Immature natural killer cell (primary cell): ENCODE measurements around the gene RAB3B. TPM values are rescaled to one million over a fixed set of nuclear protein-coding genes. Genes with fewer than 3 reads are reported as not detected.
"Not testable (repeated sequence)": the region's sequence is repeated elsewhere in the genome, so short reads cannot be mapped to it uniquely, and the experiment has no call there.

Experiments used
- DNase-seq, 3 donors: peaks; one replicate each; pipeline ENCODE4 v3.0.0; 2022; ENCODE audit warnings: mixed read lengths in 1 of 3
- H3K27ac Mint-ChIP-seq, 6 donors: one replicate each; pipeline ENCODE4 v1.8.0; 2020; ENCODE audit warnings: mixed read lengths in 6 of 6, mild to moderate bottlenecking in 5 of 6, inconsistent platforms in 4 of 6, moderate library complexity in 3 of 6
- H3K27me3 Mint-ChIP-seq, 3 donors: one replicate each; pipeline ENCODE4 v1.8.0; 2020 to 2021; ENCODE audit warnings: low read depth in 3 of 3, mild to moderate bottlenecking in 3 of 3, mixed read lengths in 3 of 3, moderate library complexity in 3 of 3, inconsistent platforms in 1 of 3
- H3K36me3 Mint-ChIP-seq, 3 donors: one replicate each; pipeline ENCODE4 v1.8.0; 2020; ENCODE audit warnings: mixed read lengths in 3 of 3, inconsistent platforms in 2 of 3, mild to moderate bottlenecking in 2 of 3
- H3K4me1 Mint-ChIP-seq, 2 donors: one replicate each; pipeline ENCODE4 v1.8.0; 2020; ENCODE audit warnings: inconsistent platforms in 2 of 2, mild to moderate bottlenecking in 2 of 2, mixed read lengths in 2 of 2, moderate library complexity in 1 of 2
- H3K4me3 Mint-ChIP-seq, 5 donors: one replicate each; pipeline ENCODE4 v1.8.0; 2020; ENCODE audit warnings: mild to moderate bottlenecking in 5 of 5, mixed read lengths in 5 of 5, inconsistent platforms in 3 of 5, moderate library complexity in 3 of 5
- H3K9me3 Mint-ChIP-seq, 6 donors: one replicate each; pipeline ENCODE4 v1.8.0; 2020; ENCODE audit warnings: mild to moderate bottlenecking in 6 of 6, mixed read lengths in 6 of 6, inconsistent platforms in 4 of 6, moderate library complexity in 3 of 6
- polyA plus RNA-seq, 3 donors: library from polyadenylated mRNA; unstranded; fragments of 300-500 nt; fragmentation: Illumina TruSeq; gene quantifications; one replicate each; pipeline ENCODE4 v1.2.3, GENCODE V29; 2021

Gene RAB3B
- polyA plus RNA-seq, 3 donors from 2014 or later, result not detected

DNA sequence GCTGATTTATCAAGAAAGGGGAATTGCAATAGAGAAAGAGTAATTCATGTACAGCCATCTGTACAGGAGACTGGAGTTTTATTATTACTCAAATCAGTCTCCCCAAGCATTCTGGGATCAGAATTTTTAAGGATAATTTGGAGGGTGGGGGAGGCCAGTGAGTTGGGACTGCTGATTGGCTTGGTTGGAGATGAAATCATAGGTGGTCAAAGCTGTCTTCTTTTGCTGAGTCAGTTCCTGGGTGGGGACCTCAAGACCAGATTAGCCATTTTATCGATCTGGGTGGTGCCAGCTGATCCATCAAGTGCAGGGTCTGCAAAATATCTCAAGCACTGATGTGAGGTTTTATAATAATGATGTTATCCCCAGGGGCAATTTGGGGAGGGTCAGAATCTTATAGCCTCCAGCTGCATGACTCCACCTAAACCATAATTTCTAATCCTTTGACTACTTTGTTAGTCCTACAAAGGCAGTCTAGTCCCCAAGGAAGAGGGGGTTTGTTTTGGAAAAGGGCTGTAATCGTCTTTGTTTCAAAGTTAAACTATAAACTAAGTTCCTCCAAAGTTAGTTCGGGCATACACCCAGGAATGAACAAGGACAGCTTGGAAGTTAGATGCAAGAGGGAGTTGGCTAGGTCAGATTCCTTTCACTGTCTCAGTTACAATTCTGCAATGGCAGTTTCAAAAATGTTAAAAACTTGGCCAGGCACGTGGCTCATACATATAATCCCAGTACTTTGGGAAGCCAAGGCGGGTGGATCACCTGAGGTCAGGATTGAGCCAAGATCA is 16.9 kb upstream of the RAB3B start:
- H3K4me3 Mint-ChIP-seq, result no peak overlapping the region
- H3K27me3 Mint-ChIP-seq, result peaks cover 5 to 10% (median 8%) of the 10 kb centered on the region in 3 donors
- DNase-seq, result no peak
- no peaks in the 10 kb centered on the region for H3K4me1 Mint-ChIP-seq
- H3K9me3 Mint-ChIP-seq, result no peaks in the 10 kb centered on the region
- no peak overlapping the region for H3K27ac Mint-ChIP-seq
- H3K36me3 Mint-ChIP-seq, result no peaks in the 10 kb centered on the region

DNA sequence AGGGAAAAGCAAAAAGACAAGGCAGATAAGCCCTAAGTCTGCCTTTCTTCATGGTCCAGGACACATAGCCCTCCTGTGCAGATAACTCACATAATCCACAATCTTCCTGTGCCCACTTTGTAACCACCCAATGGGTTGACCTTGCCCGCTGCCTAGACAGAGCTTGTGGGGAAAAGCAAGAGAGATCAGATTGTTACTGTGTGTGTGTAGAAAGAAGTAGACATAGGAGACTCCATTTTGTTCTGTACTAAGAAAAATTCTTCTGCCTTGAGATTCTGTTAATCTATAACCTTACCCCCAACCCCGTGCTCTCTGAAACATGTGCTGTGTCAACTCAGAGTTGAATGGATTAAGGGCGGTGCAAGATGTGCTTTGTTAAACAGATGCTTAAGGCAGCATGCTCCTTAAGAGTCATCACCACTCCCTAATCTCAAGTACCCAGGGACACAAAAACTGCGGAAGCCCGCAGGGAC is 15.6 kb upstream of the RAB3B start:
- DNase-seq, H3K36me3 Mint-ChIP-seq, H3K27me3 Mint-ChIP-seq, H3K9me3 Mint-ChIP-seq, H3K4me1 Mint-ChIP-seq, H3K4me3 Mint-ChIP-seq, H3K27ac Mint-ChIP-seq: not testable (repeated sequence)

DNA sequence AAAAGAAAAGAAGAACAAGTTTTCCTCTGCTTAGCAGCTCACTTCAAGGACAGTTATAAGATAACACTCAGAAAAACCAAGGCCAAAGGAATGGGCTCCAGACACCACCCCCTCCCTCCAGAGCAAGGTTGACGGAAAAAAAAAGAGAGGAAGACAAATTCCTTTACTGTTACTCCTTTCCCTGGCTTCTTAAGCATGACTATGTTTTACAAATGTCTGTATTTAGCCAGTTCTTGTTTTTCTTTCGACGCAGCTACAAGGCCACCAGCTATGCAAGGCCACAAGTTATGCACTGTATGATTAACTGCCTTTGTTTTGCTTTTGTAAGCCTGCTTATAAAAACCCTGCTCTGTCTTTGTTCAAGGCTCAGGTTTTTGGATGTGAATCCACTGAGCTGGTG is 15.0 kb upstream of the RAB3B start:
- H3K27ac Mint-ChIP-seq, H3K4me1 Mint-ChIP-seq, H3K27me3 Mint-ChIP-seq, H3K4me3 Mint-ChIP-seq, H3K9me3 Mint-ChIP-seq, DNase-seq, H3K36me3 Mint-ChIP-seq: not testable (repeated sequence)

DNA sequence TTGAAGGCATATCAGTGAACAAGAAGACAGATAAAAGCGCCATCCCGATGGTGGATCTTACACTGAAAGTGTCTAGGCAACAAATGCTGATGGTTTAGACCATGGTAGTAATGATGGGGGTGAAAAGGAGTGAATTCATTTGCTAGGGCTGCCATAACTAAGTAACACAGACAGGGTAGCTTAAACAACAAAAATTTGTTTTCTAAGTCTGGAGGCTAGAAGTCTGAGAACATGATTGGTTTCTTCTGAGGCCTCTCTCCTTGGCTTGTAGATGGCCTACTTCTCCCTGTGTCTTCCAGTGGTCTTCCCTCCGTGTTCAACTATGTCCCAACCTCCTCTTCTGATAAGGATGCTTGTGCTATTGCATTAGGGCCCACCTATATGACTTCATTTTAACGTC is 13.4 kb upstream of the RAB3B start:
- Mint-ChIP-seq H3K27me3 (peaks cover 5 to 8% (median 6%) of the 10 kb centered on the region in 3 donors), H3K36me3 (no peaks in the 10 kb centered on the region), H3K4me3 (no peak overlapping the region), H3K27ac (no peak overlapping the region), H3K9me3 (no peaks in the 10 kb centered on the region), H3K4me1 (no peaks in the 10 kb centered on the region)
- no peak for DNase-seq

DNA sequence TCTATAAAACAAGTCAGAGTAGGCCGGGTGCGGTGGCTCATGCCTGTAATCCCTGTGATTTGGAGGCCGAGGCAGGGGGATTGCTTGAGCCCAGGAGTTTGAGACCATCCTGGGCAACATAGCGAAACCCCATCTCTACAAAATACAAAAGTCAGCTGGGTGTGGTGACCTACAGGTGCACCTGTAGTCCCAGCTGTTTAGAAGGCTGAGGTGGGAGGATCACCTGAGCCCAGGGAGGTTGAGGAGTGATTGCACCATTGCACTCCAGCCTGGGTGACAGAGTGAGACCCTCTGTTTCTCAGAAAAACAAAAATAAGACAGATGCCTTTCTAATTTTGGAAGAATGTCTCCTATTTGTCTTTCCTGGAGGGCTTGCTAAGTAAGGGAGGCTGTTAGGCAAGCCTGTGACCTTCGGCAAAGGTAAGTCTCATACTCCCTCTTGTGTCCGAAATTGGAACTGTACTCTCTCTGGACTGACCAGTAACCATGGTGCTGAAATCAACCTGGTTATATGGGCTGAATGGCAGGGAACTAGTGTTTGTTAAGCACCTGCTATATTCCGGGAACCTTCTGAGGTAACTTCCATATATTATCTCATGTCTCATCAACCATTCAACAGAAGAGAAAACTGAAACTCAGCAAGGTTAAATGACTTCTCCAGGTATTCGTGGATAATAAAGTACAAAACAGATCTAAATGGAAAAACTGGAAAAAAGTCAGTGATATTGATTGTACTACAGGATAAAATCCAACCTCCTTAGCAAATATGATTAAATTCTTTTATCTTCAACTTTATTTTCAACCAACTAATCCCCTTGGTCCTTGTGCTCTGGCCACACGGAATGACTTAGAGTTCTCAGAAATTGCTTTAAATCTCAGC is 11.8 kb upstream of the RAB3B start:
- H3K36me3 Mint-ChIP-seq, result no peaks in the 10 kb centered on the region
- peak; percentile 44 to 65 (median 56) for DNase-seq
- no peak overlapping the region for H3K27ac Mint-ChIP-seq
- H3K4me1 Mint-ChIP-seq, result no peaks in the 10 kb centered on the region
- H3K9me3 Mint-ChIP-seq, result no peaks in the 10 kb centered on the region
- no peak overlapping the region for H3K4me3 Mint-ChIP-seq
- peaks cover 0 to 6% (median 5%) of the 10 kb centered on the region in 3 donors for H3K27me3 Mint-ChIP-seq

DNA sequence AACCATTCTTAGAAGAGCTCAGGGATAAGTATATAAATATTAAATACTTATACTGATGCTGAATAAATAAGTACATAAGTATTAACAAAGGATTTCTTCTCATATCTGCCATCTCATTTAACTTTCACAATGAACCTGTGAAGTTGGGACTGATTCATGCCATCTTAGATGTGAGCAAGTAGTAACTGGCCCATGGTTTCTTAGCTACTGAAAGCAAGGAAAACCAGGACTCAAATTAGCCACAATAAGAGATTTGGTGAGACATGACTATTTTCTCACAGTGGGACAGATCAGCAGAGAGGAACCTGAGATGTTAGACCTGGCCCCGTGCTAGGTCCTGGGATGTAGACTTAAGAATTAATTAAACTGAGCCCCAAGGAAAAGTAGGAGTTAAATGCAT is 8.2 kb upstream of the RAB3B start:
- Mint-ChIP-seq H3K36me3 (no peaks in the 10 kb centered on the region), H3K4me3 (no peak overlapping the region), H3K27me3 (peaks cover 0 to 12% (median 4%) of the 10 kb centered on the region in 3 donors), H3K9me3 (no peaks in the 10 kb centered on the region), H3K4me1 (no peaks in the 10 kb centered on the region), H3K27ac (no peak overlapping the region)
- DNase-seq, result no peak

DNA sequence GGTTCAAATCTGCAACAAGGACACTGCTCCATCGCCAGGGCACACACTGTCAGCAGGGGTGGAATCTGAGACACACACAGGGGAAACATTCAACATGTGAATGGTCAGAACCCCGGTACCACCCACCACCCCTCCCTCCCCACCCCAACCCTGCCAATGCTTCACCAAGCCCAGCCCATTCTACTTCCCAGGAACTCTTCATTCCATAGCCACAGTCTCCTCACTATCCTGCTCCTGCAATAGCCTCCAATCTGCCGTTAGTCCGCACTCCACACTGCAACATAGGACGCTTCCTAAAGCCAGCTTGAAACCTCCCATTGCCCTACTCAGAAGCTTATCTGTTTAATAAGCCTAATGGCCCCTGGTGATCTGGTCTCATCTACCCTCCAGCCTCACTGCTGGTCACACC is 7.5 kb upstream of the RAB3B start:
- Mint-ChIP-seq H3K36me3 (no peaks in the 10 kb centered on the region), H3K4me3 (no peak overlapping the region), H3K4me1 (no peaks in the 10 kb centered on the region), H3K9me3 (no peaks in the 10 kb centered on the region), H3K27me3 (peaks cover 0 to 13% (median 5%) of the 10 kb centered on the region in 3 donors), H3K27ac (no peak overlapping the region)
- DNase-seq, result no peak

DNA sequence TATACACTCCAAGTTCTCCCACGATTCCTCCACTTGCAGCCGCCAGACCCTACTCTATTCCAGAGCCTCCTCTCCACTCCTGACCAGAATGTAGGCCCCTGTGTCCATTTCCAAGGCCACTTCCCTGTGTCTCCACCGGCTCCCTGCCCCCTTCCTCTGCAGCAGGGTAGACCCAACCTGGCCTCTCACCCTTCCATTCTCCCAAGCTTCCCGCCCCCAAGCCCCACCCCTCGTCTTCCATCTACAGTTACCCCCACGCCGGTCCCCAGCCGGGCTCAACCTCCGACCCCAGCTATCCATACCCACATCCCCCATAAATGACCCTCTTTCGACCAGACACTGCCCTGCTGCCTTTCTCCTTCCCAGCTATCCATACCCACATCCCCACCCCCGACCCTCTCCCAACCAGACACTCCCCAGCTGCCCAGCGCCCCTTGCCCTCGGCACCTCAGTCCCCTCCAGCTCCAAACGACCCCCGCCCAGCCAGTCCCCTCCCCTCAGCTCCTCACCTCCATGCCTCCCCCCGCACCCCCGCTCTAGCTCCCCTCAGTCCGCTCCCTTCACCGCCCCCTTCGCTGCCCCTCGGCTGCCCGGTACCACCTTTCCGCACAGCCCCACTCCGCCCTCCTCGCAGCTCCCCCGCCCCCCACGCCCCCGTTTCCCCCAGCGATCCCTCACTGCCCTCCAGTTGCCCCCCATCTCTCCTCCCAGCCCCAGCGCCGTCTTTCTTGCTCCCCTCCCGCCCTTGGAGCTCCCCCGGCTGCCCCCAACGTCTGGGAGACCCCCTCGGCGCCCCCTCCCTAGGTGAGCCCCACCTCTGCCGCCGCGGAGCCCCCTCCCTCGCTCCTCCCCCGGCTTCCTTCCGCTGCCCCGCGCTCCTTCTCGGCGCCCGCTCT is 670 bp downstream of the RAB3B start:
- DNase-seq, result no peak
- Mint-ChIP-seq H3K27ac (no peak overlapping the region), H3K36me3 (peaks cover 0 to 5% (median 0%) of the 10 kb centered on the region in 3 donors), H3K4me3 (peak overlapping the region; percentile 44 to 66 (median 62)), H3K9me3 (peaks cover 0 to 2% (median 0%) of the 10 kb centered on the region in 6 donors), H3K4me1 (peaks cover 11% of the 10 kb centered on the region in 2 donors), H3K27me3 (peaks cover 13 to 29% (median 21%) of the 10 kb centered on the region in 3 donors)

DNA sequence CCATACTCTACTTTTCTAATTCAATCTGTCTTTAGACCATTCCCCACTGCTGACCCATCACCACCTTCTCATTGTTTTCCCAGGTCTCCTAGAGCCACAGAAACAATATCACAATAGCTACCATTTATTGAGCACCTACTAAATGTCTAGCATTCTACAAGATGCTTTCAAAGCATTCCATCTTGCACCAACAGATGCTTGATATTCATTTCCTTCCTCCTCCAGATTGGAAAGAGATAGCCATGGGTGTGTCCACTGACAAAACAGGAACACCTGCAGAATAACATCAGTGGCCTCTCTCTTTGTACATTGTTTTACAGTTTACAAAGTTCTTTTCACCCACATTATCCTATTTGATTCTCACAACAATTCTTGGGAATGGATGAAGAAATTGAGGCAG is 2.2 kb downstream of the RAB3B start:
- Mint-ChIP-seq H3K27me3 (peaks cover 13 to 21% (median 17%) of the 10 kb centered on the region in 3 donors), H3K36me3 (peaks cover 0 to 5% (median 0%) of the 10 kb centered on the region in 3 donors), H3K4me1 (peaks cover 11% of the 10 kb centered on the region in 2 donors), H3K27ac (peak overlapping the region in 1 of 6 donors; percentile 15), H3K4me3 (peak overlapping the region in 2 of 5 donors; percentile 27 to 43), H3K9me3 (peaks cover 0 to 2% (median 0%) of the 10 kb centered on the region in 6 donors)
- DNase-seq, result no peak

DNA sequence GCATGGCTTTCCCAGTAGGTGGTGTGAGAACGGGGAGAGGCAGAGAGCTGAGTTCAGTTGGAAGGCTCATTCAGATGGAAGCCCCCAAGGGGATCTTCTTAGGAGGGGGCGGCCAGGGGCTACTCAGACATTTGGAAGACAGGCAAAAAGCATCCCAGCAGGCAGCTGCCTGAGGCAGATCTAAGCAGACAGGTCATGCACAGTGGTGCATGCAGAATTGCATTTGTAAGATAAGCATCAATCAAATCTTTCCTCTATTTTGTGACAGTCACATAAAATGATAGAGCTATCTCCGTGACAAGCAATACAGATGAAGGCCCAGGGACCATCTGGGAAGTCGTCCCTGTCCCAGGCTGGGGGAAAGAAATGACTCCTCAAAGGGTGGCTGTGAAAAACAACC is 3.8 kb downstream of the RAB3B start:
- Mint-ChIP-seq H3K36me3 (peaks cover 0 to 5% (median 0%) of the 10 kb centered on the region in 3 donors), H3K4me1 (peaks cover 9 to 11% of the 10 kb centered on the region in 2 donors), H3K27me3 (peaks cover 10 to 15% (median 10%) of the 10 kb centered on the region in 3 donors), H3K27ac (no peak overlapping the region), H3K9me3 (peaks cover 0 to 2% (median 0%) of the 10 kb centered on the region in 6 donors), H3K4me3 (no peak overlapping the region)
- DNase-seq, result no peak

DNA sequence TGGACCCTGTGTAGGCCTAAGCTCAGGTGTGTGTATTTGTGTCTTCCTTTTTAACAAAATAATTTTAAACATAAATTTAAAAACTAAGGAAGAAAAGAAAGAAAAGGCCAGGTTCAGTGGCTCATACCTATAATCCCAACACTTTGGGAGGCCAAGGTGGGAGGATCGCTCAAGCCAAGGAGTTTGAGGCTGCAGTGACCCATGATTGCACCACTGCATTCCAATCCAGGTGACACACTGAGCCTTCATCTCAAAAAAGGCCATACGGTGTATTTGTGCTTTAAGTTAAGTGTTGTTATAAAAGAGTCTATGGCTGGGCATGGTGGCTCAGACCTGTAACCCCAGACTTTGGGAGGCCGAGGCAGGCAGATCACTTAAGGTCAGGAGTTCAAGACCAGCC is 8.3 kb downstream of the RAB3B start:
- Mint-ChIP-seq H3K9me3 (peaks cover 0 to 1% (median 0%) of the 10 kb centered on the region in 6 donors), H3K36me3 (no peaks in the 10 kb centered on the region), H3K4me1 (no peaks in the 10 kb centered on the region), H3K27me3 (peaks cover under 1 to 3% (median 2%) of the 10 kb centered on the region in 3 donors), H3K4me3 (no peak overlapping the region), H3K27ac (no peak overlapping the region)
- DNase-seq, result no peak

DNA sequence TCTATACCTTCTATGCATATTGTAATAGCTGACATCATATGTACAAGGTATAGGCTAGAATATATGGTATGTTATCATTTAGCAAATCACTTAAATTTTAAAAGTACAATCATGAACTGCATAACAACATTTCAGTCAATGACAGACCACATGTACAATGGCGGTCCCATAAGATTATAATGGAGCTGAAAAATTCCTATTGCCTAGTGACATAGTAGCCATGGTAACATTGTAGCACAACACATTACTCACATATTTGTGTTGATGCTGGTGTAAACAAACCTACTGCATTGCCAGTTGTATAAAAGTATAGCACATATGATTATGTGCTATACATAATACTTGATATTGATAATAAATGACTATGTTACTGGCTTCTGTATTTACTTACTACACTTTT is 8.9 kb downstream of the RAB3B start:
- Mint-ChIP-seq H3K9me3 (peaks cover 0 to 1% (median 0%) of the 10 kb centered on the region in 6 donors), H3K4me3 (no peak overlapping the region), H3K36me3 (no peaks in the 10 kb centered on the region), H3K27me3 (peaks cover 2 to 5% (median 3%) of the 10 kb centered on the region in 3 donors), H3K4me1 (no peaks in the 10 kb centered on the region), H3K27ac (no peak overlapping the region)
- no peak for DNase-seq

DNA sequence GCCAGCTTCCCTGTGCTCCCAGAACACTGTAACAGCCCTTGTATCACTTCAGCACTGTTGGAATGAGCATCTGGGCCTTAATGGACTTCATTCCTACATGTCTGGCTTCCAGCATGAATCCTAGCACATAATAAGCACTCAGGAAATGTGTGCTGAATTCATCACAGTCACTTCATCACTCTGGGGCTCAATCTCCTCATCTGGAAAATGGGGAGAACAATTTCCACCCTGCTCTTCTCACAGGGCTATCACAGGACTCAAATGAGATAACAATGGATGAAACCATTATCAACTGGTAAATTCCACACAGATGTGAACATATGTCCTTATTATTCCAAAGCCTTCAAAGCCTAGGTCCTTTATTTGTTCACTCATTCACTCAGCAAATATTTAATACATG is 12.4 kb downstream of the RAB3B start:
- peaks cover 0 to 1% (median 0%) of the 10 kb centered on the region in 6 donors for H3K9me3 Mint-ChIP-seq
- no peak overlapping the region for H3K4me3 Mint-ChIP-seq
- no peak for DNase-seq
- no peaks in the 10 kb centered on the region for H3K36me3 Mint-ChIP-seq
- H3K4me1 Mint-ChIP-seq, result no peaks in the 10 kb centered on the region
- H3K27ac Mint-ChIP-seq, result no peak overlapping the region
- peaks cover 2 to 7% (median 5%) of the 10 kb centered on the region in 3 donors for H3K27me3 Mint-ChIP-seq
